Measurements from ENCODE around the gene NUDT7. TPM values are rescaled to one million over a fixed set of nuclear protein-coding genes. Genes with fewer than 3 reads are reported as not detected.

Gene NUDT7
- total RNA-seq, 1 donor from 2014 or later, result 1.7 TPM

DNA sequence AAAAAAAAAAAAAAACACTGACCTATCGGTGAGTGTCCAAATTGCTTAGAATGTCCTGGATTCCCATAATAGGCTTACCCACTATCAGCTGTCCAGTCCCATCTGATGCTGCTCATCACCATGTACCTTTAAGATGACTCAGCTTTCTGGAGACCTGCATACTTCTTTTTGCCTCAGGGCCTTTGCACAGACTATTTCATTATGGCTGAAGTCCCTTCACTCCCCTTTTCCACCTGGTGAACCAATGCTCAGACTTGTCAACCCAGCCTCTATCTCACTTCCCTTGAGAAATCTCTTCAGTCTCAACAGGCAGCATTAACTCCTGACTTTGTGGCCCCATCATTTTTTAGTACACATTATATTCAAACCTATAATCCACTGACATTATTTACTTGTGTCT is 29.7 kb upstream of the NUDT7 start:
- DNase-seq (ENCODE audit: low read depth), result no peak
- no peak for TF ChIP-seq CTCF (conservative IDR thresholded peaks at IDR 0.05; ENCODE audit: low read depth, low read length)
- no peak overlapping the region for H3K4me3 ChIP-seq (ENCODE audit: low read depth, low read length)

- no peak overlapping the region for H3K4me3 ChIP-seq (ENCODE audit: low read depth, low read length)
- no peak for TF ChIP-seq CTCF (conservative IDR thresholded peaks at IDR 0.05; ENCODE audit: low read depth, low read length)
- DNase-seq (ENCODE audit: low read depth), result no peak
Observed at GRCh38 chr16:77696149-77696548, 26.2 kb upstream of the NUDT7 start.

DNA sequence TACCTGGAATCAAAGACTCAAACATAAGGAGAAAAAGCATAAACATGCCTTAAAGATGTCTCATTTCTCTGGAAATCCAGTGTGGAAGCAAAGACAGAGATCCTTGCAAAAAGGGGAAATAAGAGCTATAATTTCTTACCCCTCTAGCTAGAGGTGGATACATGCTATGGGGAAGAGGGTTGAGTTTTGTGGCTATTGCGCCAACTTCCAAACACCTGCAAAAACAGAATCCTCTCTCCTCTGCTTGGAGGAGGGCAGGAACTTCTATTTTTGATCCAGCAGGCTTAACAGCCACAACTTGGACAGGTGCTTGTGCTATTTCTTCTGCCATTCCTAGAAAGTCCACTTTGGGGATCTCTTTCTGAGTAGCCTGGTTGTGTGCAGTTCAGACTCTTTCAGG is 21.5 kb upstream of the NUDT7 start:
- H3K4me3 ChIP-seq (ENCODE audit: low read depth, low read length), result no peak overlapping the region
- no peak for TF ChIP-seq CTCF (conservative IDR thresholded peaks at IDR 0.05; ENCODE audit: low read depth, low read length)
- no peak for DNase-seq (ENCODE audit: low read depth)

DNA sequence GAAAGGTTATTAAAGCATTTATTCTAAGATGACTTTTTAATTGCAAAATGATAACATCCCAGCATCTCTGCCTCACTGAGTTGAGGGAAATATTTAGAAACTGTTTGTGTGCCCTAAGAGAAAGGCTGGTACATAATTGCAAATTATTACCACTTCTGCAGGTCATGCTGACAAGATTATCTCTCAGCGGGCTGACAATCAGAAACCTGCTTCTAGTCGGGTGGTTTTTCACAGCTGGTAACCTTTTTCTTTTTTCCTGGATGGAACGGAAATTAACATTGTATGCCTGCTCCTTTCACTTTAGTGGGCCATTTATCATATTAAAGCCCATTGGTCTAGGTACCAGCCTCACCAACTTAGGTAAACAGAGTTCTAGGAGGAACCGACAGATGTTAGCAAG is 17.0 kb upstream of the NUDT7 start:
- no peak for TF ChIP-seq CTCF (conservative IDR thresholded peaks at IDR 0.05; ENCODE audit: low read depth, low read length)
- DNase-seq (ENCODE audit: low read depth), result no peak
- H3K4me3 ChIP-seq (ENCODE audit: low read depth, low read length), result no peak overlapping the region

DNA sequence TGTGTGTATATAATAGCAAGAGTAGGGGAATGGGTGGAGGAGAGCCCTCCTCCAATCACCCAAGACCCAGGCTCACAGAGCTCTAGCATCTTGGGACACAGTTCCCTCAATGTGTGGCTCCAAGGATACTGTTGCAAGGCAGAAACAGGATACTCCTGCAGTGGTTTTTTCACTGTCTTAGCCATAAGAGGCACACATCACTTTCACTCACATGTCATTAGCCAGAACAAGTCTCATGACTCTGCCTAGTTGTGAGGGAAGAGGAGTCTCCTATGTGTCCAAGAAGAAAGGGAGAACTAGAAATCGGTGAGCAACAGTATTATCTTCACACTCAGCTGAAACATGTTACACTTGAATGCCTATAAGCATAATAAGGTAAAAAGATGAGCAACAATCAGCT is 11.1 kb upstream of the NUDT7 start:
- no peak for DNase-seq (ENCODE audit: low read depth)
- no peak overlapping the region for H3K4me3 ChIP-seq (ENCODE audit: low read depth, low read length)
- TF ChIP-seq CTCF (conservative IDR thresholded peaks at IDR 0.05; ENCODE audit: low read depth, low read length), result no peak

GRCh38 chr16:77711775-77712174 is 10.5 kb upstream of the NUDT7 start:
- no peak overlapping the region for H3K4me3 ChIP-seq (ENCODE audit: low read depth, low read length)
- DNase-seq (ENCODE audit: low read depth), result no peak
- no peak for TF ChIP-seq CTCF (conservative IDR thresholded peaks at IDR 0.05; ENCODE audit: low read depth, low read length)

DNA sequence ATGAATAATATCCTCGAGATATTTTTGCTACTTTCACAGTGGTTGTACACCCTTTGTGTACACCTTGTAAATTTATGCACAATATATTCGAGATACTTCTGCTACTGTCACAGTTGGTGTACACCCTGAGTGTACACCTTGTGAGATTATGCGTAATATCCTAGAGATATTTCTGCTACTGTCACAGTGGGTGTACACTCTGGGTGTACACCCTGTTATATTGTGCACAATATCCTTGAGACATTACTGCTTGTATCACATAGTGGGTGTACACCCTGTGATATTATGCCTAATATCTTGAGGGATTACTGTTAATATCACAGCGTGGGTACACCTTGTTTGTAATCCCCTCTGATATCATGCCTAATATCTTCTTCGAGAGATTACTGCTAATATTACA is 7.2 kb upstream of the NUDT7 start:
- TF ChIP-seq CTCF (conservative IDR thresholded peaks at IDR 0.05; ENCODE audit: low read depth, low read length), result no peak
- no peak for DNase-seq (ENCODE audit: low read depth)
- H3K4me3 ChIP-seq (ENCODE audit: low read depth, low read length), result no peak overlapping the region
